NCI-H2196 treated with DMSO at 0.1 percent for 48 hours (cell line): ENCODE results near the gene ERP44.
"Not testable (repeated sequence)": the region's sequence is repeated elsewhere in the genome, so short reads cannot be mapped to it uniquely, and the experiment has no call there.

Source experiments
- DNase-seq: peaks from one replicate; lab custom pipeline; 2025; ENCODE audit not compliant: unreplicated experiment; lab: John Stamatoyannopoulos, UW

The ERP44 gene

DNA sequence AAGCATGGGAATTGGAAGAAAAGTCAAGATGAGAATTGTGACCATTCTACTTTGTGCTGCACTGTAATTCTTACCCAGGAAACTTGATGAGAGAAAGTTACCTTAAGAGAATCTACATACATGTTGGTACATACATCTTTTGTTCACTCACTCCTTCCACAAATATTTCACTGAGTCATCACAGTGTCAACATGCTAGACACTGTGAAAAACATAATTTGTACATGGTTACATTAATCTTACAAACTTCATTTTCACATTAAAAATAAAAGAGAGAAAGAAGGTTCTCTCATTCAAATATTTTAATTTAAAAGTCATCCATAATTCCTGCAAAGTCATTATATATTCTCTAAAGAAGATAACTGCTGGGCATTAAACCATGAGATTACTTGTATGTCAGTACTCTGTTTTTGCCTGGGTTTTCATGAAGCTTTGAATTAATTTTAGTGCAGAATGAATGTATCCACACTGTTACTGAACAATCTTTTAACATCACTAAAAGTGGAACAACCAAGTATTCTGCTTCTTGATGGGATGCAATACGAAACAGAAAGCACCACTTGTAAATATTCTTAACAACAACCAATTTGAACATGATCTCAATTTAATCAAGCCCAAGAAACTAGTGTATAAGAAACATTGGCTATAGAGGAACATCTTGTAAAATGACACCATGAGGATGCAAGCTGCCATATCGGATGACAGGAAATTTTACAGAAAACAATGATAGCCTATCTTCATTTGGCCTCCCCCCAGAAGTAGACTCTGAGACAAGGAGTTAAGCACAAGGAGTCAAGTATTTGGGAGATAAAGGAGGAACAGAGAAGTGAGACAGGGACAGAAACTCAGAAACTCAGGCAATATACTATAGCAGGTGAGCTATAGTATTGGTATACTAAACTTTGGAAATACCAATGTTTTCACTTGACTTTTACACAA lies 28.4 kb downstream of the ERP44 start:
- DNase-seq = no peak

DNA sequence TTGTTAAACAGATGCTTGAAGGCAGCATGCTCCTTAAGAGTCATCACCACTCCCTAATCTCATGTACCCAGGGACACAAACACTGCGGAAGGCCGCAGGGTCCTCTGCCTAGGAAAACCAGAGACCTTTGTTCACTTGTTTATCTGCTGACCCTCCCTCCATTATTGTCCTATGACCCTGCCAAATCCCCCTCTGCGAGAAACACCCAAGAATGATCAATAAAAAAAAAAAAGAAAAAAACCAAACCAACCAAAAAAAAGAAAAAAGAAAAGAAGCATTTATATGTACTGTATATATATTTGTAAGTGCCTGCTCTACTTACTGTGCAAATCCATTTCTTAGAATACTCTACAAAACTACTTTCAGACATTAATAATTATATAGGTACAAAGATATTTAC lies 29.7 kb downstream of the ERP44 start:
- DNase-seq = not testable (repeated sequence)

DNA sequence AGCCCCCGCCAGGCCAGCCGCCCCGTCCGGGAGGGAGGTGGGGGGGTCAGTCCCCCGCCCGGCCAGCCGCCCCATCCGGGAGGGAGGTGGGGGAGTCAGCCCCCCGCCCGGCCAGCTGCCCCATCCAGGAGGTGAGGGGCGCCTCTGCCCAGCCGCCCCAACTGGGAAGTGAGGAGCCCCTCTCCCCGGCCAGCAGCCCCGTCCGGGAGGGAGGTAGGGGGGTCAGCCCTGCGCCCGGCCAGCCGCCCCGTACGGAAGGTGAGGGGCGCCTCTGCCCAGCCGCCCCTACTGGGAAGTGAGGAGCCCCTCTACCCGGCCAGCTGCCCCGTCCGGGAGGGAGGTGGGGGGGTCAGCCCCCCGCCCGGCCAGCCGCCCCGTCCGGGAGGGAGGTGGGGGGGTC lies 30.8 kb downstream of the ERP44 start:
- DNase-seq = not testable (repeated sequence)

DNA sequence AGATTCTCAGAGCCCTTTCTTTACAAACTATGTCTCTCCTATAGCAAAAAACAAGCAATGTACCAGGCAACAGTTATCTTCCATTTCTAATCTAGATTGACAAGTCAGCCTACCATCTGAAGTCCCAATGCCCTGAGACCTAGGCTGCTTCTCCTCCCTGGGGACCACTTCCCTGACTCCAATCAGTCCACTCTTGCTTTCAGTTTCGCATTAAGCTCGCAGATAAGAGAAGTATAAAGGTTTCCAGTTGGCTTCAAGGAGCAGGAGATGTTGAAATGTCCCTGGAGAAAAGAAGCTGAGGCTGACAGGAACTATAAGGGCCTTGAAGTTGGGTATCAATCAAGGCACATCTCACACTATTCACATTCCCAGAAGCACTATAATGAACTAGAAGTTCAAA lies 32.3 kb downstream of the ERP44 start:
- DNase-seq = no peak

DNA sequence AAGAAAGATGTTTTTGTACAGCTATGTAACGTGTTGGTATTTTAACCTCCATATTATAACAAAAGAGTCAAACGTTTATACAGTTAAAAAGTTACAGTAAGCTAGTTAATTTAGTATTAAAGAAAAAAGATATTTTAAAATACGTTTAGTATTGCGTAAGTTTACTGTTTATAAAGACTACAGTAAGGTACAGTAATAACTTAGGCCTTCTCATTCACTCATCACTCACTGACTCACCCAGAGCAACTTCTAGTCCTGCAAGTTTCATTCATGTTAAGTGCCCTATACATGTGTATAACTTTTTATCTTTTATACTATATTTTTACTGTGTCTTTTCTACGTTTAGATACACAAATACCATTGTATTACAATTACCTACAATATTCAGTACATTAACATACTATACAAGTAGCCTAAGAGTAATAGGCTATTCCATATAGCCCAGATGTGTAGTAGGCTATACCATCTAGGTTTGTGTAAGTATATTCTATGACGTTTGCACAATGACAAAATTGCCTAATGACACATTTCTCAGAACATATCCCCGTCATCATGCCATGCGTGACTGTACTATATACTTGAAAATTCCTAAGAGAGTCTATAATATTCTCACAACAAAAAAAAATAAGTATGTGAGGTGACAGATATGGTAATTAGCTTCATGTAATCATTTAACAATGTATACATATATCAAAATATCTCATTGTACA lies 33.8 kb downstream of the ERP44 start:
- no peak for DNase-seq

DNA sequence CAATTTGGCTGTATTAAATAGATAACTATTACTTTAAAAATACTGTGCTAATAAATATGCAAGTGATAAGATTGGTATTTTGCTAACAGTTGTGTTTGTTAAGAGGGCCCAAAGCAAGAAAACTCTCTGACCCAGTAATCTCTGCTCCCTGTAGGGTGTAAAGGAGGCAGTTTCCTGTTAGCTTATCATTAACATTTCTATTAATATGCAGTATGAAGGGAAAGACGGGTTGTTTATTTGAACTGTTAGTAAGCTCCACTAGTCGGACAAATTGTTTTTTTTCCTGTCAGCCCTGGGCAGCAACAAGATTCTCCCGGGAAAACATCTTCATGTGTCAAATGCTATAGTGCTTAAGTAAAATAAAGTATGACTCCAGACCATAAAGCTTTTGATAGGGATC lies 35.6 kb downstream of the ERP44 start:
- no peak for DNase-seq

DNA sequence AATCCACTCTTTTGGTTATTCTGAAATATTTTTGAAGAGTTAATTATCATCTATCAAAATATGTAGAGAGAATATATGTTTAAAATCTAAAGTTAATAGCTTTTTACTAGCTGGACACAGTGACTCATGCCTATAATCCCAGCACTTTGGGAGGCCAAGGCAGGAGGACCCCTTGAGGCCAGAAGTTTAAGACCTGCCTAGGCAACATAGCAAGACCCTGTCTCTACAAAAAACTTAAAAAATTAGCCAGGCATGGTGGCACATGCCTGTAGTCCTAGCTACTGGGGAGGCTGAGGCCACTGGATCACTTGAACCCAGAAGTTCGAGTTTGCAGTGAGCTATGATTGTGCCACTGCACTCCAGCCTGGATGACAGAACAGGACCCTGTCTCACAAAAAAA lies 36.1 kb downstream of the ERP44 start:
- DNase-seq = not testable (repeated sequence)

DNA sequence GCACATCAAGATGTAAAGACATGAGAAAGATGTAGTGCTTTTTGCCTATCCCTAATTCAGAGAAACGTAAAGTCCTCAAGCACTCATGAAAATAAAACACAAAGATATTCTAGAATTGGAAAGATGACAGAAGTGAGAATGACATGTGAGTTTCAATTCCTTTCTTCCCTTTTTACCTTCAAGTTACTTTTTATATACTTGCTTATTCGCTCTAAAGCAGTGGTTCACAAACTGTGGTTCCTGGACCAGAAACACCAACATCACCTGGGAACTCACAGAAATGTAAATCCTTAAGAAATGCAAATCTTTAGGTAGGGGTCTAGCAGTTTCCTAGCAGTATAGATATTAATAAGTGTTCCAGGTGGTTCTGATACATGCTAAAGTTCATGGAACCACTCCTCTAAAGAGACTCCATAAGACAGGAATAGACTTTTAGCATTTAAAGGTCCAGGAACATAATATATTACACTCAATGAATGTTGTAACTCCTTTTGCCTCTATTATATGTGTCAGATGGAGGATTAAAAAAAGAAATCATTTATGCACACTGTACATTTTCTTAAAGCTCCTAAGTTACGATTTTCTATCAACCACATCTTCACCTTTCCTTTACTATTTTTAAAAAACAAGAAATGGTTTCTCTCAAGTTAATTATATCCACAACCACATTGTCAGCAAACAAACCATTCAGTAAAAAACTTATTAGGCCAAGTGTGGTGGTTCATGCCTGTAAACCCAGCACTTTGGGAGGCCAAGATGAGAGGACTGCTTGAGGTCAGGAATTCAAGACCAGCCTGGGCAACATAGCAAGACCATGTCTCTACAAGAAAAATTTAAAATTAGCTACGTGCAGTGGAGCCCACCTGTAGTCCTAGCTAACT lies 39.9 kb downstream of the ERP44 start:
- DNase-seq = no peak

DNA sequence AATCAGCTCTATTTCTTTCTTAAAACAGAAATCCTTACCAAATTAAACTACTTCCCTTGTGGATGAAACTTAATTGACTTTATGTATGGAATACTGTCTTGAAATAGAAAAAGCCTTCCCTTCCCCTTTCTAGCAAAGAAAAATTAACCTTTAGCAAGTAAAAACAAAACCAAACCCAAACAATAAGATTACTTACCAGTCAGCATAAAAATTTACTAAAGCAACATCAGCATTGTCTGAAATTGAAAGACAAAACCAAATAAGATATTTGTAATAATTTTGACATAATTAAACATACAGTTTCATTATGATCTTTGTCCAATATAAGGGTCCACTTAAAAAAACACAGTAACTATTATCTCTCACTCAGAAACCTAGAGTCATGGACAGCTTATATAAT lies 41.2 kb downstream of the ERP44 start:
- no peak for DNase-seq

DNA sequence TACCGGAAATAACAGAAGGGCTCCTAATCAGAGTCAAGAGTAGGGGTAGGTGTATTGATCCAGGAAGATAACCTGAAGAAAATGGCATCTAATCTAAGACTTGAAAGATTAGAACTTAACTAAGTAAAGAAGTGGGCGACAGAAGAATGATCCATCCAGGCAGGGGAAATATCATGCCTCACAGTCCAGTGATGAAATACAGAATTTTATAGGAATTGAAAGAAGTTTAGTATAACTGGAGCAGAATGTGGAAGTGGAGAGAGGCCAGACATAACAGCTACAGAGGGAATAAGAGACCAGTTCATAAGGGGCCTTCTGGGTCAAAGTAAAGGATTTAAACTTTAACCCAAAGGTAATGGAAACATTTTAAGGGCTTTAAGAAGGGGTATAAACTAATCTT lies 42.2 kb downstream of the ERP44 start:
- no peak for DNase-seq

DNA sequence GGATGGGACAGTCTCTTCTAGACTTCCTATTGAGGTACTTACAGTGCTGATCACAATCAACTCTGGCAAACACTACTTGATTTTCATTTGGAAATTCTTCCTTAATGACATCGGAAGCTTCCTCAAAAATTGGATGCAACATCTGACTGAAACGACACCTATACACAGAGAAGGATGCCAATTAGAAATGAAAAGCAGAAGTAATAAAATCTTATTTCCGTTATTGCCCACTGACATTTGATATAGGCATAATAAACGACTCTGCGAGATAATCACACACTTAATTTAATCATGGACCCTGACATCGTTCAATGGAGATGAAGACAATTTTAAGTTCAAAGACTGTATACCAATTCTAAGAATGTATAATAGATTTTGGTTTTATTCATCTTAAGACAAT lies 46.4 kb downstream of the ERP44 start:
- DNase-seq = no peak

DNA sequence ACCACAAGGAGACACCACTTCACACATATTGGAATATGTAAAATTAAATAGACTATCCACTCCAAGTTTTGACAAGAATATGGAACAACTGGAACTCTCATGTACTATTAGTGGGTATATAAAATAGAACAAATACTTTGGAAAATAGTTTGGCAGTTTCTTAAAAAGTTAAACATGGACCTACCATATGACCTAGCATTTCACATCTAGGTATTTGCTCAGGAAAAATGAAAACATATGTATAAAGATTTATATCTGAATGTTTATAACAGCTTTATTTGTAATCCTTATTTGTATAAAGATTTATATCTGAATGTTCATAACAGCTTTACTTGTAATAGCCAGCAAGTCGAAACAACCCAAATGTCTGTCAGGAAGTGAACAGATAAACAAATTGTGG lies 49.2 kb downstream of the ERP44 start:
- DNase-seq = no peak

DNA sequence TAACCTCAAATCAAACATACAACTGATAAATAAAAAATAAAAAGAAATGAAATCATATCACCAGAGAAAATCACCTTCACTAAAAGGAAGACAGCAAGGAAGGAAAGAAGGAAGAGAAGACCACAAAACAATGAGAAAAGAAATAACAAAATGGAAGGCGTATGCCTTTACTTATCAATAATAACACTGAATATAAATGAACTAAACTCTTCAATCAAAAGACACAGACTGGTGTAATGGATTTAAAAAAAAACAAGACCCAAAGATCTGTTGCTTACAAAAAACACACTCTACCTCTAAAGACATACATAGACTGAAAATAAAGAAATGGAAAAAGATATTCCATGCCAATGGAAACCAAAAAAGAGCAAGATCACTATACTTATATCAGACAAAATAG lies 60.3 kb downstream of the ERP44 start:
- DNase-seq = no peak

DNA sequence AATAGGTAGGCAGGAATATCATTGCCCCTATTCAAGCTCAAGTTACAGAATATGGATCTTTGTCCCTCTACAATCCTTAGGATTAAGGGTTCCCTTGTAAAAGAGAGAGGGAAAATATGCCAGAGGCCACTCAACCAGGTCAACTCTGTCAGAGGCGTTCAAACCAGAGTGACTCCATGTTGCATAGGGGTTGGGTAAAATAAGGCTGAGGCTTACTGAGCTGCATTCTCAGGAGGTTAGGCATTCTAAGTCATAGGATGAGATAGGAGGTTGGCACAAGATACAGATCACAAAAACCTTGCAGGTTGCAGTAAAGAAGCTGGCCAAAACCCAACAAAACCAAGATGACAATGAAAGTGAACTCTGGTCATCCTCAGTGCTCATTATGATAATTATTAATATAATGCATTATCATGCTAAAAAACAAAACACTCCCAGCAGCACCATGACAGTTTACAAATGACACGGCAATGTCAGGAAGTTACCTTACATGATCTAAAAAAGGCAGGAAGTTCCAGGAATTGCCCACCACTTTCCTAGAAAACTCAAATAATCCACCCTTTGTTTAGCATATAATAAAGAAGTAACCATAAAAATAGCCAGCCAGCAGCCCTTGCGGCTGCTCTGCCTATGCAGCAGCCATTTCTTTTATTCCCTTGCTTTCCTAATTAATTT lies 64.8 kb downstream of the ERP44 start:
- no peak for DNase-seq

DNA sequence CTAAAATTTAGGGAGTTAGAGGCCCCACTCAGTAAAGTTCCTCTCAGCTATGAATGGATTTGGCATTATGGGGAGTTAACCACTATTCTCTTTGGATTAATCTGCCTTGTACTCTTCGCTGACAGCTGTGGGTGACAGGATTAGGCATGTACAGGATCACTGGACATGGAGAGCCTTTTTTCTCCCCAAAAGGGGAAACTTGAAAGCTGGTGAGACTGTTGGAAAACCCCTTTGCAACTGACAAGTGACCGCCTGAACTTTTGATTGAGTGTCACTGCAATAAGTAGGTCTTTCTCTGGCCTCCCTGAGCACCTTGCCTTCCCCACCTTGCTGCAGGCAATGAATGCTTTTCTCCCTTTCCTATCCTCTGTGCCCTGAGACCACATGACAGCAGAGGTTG lies 68.3 kb downstream of the ERP44 start:
- no peak for DNase-seq

DNA sequence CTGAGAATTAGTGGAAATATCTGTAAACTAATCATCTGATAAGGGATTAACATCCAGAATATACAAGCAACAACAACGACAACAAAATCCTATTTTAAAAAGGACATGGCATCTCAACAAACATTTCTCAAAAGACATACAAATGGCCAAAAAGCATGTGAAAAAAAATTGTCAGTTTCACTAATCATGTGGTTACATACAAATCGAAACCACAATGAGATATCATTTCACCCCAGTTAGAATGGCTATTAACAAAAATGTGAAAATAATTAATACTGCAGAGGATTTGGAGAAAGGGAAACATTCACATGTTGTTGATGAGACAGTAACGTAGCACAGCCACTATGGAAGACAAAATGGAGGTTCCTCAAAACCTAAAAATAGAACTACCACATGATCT lies 69.5 kb downstream of the ERP44 start:
- DNase-seq = no peak

DNA sequence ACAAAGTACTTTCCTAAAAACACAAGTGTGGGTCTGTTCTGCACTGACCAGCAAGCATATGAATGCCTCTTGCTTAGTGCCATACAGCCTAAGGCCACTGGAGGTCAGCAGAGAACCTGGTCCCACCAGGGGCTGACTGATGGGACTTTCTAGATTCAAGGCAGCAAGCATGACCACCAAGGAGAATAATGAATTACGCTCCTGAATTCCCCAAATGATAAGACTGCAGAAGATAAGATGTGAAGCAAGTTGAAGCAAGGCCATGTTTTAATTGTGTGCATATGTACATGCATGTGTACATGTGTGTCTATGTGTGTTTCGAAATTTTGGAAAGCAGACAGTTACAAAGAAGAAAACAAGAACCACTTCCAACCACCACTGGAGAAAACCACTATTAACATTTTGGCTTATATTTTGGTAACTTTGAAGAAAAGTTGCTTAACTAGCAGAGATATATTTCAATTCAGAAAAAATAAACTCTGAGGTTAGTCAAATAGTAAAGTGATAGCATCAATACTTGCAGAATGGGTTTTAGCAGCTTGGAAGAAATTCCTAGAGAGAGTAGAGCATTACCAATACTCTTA lies 70.5 kb downstream of the ERP44 start:
- DNase-seq = no peak

DNA sequence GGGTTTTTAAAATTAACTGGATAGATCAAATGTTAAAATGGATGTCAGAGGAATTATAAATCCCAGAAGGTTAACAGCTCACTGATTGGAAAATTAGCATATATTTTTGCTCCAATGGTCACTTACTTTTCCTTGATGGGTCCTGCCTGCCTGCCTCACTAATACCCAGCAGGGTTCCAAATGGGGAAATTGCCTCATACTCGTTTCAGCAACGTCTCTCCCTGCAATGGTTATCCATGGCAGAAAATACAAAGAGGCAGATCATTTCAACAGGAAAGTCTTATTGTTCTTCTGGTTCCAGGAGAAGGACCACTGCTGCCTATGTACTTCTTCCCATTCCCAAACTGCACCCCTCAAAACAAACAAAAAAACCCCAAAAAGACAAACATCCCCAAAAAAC lies 71.3 kb downstream of the ERP44 start:
- no peak for DNase-seq

DNA sequence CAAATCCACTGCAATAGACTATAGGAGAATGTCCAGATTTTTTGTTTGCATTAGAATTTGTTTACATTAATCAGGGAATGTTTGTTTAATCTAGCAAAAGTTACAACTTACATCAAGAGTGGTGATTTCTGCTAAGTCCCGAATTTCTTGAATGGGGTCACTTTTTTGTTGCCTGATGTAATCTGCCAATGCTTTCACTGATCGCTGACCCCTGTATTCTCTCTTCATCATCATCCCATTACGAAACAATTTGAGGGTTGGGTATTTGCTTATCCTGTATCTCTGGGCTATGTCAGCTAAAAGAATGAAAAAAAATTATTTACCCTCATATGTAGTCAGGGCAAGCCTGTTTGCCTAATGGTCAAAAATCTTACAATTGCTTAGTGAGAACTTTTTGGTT lies 76.9 kb downstream of the ERP44 start:
- DNase-seq = no peak

DNA sequence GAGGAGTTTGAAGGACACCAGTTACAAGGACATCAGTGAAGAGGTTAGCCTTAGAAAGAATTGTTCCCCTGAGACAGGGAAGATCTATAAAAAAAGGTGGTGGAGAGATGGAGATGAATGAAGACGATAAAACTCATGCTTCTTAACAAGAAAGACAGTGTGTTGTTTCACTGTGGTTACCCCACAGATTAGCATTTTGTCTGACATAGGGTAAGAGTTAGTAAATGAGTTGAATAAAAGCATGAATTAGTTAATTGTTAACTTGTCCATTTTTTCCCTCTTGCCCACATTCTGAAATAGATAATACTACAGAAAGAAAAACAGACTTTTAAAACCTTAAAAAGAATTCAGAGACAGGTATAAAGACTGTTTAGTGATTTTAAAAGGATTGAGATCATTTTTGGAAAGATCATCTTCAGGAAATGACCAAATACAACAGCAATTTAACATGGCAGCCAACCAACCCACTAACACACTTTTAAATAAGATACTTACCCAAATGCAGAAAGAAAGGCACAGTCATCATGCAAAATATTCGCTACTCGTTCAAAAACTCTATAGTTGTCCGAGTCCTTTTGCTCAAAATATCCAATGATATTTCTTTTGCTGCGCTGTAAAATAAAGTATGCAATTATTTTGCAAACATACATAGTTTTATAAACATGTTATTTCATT lies 78.5 kb downstream of the ERP44 start:
- DNase-seq = no peak
